ENCODE data around the gene FOXP1. TPM values are rescaled to one million over a fixed set of nuclear protein-coding genes. Genes with fewer than 3 reads are reported as not detected.
A peak's percentile ranks its signal among the peaks of the same experiment; 100 is the strongest.

The FOXP1 gene
- total RNA-seq, 4 donors from 2014 or later = 13.2 to 46.6 (median 29.2) TPM

DNA sequence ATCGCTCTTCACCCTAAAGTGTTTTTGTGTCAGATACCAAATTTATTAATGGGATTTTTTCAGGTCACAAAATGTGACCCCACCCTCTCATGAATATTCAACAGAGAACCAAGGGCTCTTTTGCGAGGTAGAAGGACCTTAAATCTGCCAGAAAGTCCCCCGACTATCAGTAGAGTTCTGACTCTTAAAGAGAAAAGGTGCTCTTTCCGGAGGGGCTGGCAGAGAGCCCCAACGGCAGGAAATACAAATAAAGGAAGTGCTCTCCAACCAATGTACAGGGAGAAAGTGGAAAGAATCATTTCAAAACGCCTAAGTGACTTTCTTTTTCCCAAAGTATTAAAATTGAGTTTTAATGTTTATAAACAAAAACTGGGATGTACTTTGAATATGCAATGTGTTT, 517.2 kb downstream of the FOXP1 start:
- intact Hi-C loops (cut with DNase I; ENCODE audit: low total_unique reads) = loop anchor here (5.0 to 10.0 kb wide), 4 partner anchors 66 to 1942 kb away; partner anchors contain the start of gene LMOD3
- no peak for DNase-seq
- peak overlapping the region in 3 of 4 donors; percentile 27 to 78 (median 70) for H3K4me3 ChIP-seq

DNA sequence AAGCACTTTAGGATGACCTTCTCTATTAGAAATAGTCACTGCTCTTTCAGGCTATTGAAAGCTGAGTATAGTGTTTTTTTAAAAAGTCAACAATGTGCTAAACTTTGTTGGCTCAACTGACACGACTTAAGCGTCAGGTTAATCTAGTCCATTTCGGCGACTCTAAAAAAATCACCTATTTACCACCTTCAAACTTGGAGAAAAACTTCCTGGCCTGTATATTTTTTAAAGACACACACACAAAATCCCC, 517.8 kb downstream of the FOXP1 start:
- DNase-seq (no peak), ATAC-seq (no peak)
- H3K27ac ChIP-seq = peak overlapping the region; percentile 89 to 96 (median 92)
- H3K27me3 ChIP-seq = no peaks in the 10 kb centered on the region
- peak overlapping the region; percentile 70 to 81 (median 77) for H3K4me3 ChIP-seq
- in situ Hi-C loops (cut with MboI; ENCODE audit: low sequenced_read_pairs in 4 of 4) (no loop called here), intact Hi-C loops (cut with DNase I; ENCODE audit: low total_unique reads) (loop anchor here (2.0 to 10.0 kb wide), 5 partner anchors 67 to 1941 kb away; partner anchors contain the start of gene LMOD3)
- peaks cover 42 to 44% of the 10 kb centered on the region in 2 donors for H3K4me1 ChIP-seq
- no peaks in the 10 kb centered on the region for H3K36me3 ChIP-seq
- TF ChIP-seq POLR2A (IDR thresholded peaks at IDR 0.05) = no peak
- TF ChIP-seq, protein P1, sequence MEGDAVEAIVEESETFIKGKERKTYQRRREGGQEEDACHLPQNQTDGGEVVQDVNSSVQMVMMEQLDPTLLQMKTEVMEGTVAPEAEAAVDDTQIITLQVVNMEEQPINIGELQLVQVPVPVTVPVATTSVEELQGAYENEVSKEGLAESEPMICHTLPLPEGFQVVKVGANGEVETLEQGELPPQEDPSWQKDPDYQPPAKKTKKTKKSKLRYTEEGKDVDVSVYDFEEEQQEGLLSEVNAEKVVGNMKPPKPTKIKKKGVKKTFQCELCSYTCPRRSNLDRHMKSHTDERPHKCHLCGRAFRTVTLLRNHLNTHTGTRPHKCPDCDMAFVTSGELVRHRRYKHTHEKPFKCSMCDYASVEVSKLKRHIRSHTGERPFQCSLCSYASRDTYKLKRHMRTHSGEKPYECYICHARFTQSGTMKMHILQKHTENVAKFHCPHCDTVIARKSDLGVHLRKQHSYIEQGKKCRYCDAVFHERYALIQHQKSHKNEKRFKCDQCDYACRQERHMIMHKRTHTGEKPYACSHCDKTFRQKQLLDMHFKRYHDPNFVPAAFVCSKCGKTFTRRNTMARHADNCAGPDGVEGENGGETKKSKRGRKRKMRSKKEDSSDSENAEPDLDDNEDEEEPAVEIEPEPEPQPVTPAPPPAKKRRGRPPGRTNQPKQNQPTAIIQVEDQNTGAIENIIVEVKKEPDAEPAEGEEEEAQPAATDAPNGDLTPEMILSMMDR (IDR thresholded peaks at IDR 0.05 in 4 of 5, conservative IDR thresholded peaks at IDR 0.05 in 1 of 5) = no peak
- H3K9me3 ChIP-seq = no peaks in the 10 kb centered on the region

More for the DNA sequence above, 517.2 kb downstream of the FOXP1 start:
- in situ Hi-C loops (cut with MboI; ENCODE audit: low sequenced_read_pairs in 4 of 4) = no loop called here
- Histone ChIP-seq H3K9me3 (no peaks in the 10 kb centered on the region), H3K27ac (peak overlapping the region; percentile 89 to 96 (median 92)), H3K36me3 (no peaks in the 10 kb centered on the region), H3K27me3 (no peaks in the 10 kb centered on the region), H3K4me1 (peaks cover 36 to 44% of the 10 kb centered on the region in 2 donors)
- no peak for TF ChIP-seq POLR2A (IDR thresholded peaks at IDR 0.05)
- TF ChIP-seq, protein P1 (IDR thresholded peaks at IDR 0.05 in 4 of 5, conservative IDR thresholded peaks at IDR 0.05 in 1 of 5) = no peak
- ATAC-seq = no peak

DNA sequence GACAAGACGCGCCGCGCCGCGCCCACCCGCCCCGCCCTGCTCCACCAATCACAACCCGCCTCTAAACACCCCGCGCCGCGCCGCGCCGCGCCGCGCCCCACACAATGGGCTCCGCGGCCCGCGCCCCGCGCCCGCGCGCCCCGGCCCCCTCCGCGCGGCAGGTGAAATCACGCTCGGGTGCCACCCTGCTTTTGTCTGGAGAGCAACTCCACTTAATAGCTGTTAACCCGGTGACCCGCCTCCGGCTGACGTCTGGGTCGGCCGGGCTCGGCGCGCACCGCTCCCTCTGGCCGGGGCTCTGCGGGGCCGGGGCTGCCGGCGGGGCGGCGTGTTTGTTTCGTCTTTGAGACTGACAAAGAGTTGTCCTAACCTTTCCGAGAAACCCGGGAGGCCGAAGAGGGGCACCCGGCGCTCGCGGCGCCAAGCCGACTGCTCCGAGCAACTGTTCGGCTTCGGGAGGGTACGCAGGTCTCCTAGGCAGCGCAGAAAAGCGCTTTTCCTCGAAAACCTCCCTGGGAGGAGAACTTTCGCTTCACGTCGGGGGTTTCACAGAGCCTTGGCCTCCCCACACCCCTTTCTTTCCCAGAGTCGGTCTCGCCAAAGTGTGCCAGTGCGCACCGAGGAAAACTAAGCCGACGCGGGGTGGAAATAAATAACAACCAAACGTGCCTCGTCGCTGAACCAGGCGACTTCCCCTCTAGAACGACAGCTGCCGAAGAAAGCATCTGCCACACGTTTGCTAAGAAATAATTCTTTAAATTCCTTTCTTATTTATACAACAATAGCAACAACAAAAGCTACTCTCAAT, 518.4 kb downstream of the FOXP1 start:
- TF ChIP-seq, protein P1 (IDR thresholded peaks at IDR 0.05 in 4 of 5, conservative IDR thresholded peaks at IDR 0.05 in 1 of 5) = no peak
- peak; percentile 44 to 72 for TF ChIP-seq POLR2A (IDR thresholded peaks at IDR 0.05)
- H3K27ac ChIP-seq = peak overlapping the region; percentile 89 to 96 (median 92)
- intact Hi-C loops (cut with DNase I; ENCODE audit: low total_unique reads) (loop anchor here (2.0 to 10.0 kb wide), 6 partner anchors 67 to 1940 kb away; partner anchors contain the start of gene LMOD3), in situ Hi-C loops (cut with MboI; ENCODE audit: low sequenced_read_pairs in 4 of 4) (no loop called here)
- no peaks in the 10 kb centered on the region for H3K36me3 ChIP-seq
- no peaks in the 10 kb centered on the region for H3K9me3 ChIP-seq
- no peaks in the 10 kb centered on the region for H3K27me3 ChIP-seq
- peak; percentile 64 to 70 for ATAC-seq
- peak overlapping the region; percentile 70 to 81 (median 77) for H3K4me3 ChIP-seq
- peak; percentile 35 to 50 for DNase-seq
- peaks cover 45 to 47% of the 10 kb centered on the region in 2 donors for H3K4me1 ChIP-seq

DNA sequence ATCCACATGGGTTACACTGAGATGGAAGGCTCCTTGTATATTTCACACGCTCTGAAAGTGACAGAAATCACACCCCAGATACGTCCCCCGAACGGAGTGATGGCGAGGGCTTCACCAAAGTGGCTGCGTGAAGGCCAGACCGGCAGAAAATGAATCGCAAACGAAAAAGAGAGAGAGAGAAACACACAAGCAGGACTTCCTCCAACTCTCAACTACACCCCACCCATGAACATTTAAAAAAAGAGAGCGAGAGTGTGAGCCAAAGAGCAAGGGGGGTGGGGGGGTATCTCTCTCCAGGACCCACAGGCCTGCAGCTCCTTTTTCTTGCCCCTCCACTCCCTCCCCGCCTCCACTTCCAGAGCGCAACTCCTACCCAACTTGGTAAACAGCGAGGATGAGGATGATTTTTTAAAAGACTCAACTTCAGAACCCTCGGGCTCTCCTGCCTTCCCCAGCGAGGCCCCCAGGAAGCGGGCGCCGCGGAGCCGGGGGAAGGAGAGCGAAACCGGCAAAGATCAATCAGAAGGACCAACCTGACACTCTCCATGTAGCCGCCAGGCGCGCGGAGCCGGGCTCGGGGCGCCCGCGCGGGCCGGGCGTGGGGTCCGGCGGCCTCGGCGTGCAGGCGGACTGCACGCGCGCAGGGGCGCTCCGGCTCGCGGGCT, 519.1 kb downstream of the FOXP1 start:
- H3K4me3 ChIP-seq = peak overlapping the region; percentile 58 to 83 (median 72)
- ATAC-seq (peak; percentile 20 to 28), DNase-seq (peak in 1 of 2 donors; percentile 9)
- H3K36me3 ChIP-seq = no peaks in the 10 kb centered on the region
- H3K27me3 ChIP-seq = no peaks in the 10 kb centered on the region
- in situ Hi-C loops (cut with MboI; ENCODE audit: low sequenced_read_pairs in 4 of 4) = no loop called here
- peaks cover 49 to 52% of the 10 kb centered on the region in 2 donors for H3K4me1 ChIP-seq
- TF ChIP-seq, protein P1 (IDR thresholded peaks at IDR 0.05 in 4 of 5, conservative IDR thresholded peaks at IDR 0.05 in 1 of 5) = peak in 3 of 5 experiments; percentile 8 to 20 (median 18)
- peak; percentile 45 to 64 for TF ChIP-seq POLR2A (IDR thresholded peaks at IDR 0.05)
- intact Hi-C loops (cut with DNase I; ENCODE audit: low total_unique reads) = loop anchor here (2.0 to 10.0 kb wide), 4 partner anchors 148 to 1940 kb away; partner anchors contain the start of gene LMOD3
- peak overlapping the region; percentile 86 to 91 (median 89) for H3K27ac ChIP-seq
- H3K9me3 ChIP-seq = no peaks in the 10 kb centered on the region
